ENCODE data around the gene DIP2C. TPM values are rescaled to one million over a fixed set of nuclear protein-coding genes. Genes with fewer than 3 reads are reported as not detected.

Gene DIP2C
- polyA plus RNA-seq, 3 donors = 19.1 to 24.8 (median 23.2) TPM

DNA sequence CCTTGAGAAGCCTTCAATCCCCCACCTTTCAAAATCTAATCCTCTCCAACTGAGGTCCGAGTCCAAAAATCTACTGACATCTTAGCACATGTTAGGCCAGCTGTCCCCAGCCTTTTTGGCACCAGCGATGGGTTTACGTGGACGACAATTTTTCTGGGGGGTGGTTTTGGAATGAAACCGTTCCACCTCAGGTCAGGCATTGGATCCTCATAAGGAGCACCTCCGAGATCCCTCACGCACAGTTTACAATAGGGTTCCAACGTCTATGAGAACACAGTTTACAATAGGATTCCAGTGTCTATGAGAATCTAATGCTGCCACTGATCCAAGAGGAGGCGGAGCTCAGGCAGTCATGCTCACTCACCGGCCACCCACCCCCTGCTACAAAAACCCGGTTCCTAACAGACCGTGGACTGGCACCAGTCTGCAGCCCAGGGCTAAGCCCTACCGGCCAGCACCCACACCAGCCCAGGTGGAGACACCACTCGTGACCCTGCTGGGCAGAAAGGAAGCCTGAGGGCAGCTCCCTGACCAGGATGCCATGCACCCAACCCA is 107.6 kb downstream of the DIP2C start:
- no peak for DNase-seq

DNA sequence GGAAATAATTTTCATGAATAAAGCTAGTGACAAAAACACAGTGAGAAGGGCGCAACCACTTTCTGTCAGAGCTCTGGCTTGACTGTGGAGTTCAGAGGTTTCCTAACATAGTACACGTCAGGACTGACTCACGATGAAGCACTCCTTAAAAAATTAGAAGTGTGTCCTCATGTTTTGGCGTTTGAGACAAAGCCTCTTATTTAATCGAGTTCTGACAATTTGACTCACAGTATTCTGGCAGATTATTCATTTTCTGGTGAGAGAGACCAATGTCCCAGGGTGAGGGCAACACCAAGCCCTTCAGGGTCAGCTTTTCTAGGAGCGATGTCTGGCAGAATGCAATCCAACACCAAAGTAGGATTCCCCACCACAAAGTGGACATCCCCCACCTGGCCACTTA is 108.7 kb downstream of the DIP2C start:
- no peak for DNase-seq

- DNase-seq = no peak
Measured at GRCh38 chr10:576130-576465, 113.4 kb downstream of the DIP2C start.

- DNase-seq = no peak
Measured at GRCh38 chr10:575402-576129, 113.9 kb downstream of the DIP2C start.

DNA sequence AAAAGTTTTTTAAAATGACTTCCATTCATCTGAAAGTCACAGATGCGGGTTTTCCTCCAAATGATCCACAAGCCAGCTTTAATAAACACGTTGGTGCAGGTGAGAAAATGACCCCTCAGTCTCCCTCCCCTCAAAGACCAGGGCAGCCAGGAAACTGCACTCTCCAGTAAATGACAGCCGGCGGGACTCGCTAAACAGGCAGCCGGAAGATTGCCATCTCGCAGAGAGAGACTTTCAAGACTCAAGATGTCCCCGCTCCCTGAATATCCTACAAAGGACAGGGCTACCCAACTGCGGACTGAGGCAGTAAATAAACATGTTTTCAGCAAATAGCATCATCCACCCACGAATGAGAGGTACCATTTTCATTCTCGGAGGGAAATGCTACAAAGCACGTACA is 116.8 kb downstream of the DIP2C start:
- no peak for DNase-seq

DNA sequence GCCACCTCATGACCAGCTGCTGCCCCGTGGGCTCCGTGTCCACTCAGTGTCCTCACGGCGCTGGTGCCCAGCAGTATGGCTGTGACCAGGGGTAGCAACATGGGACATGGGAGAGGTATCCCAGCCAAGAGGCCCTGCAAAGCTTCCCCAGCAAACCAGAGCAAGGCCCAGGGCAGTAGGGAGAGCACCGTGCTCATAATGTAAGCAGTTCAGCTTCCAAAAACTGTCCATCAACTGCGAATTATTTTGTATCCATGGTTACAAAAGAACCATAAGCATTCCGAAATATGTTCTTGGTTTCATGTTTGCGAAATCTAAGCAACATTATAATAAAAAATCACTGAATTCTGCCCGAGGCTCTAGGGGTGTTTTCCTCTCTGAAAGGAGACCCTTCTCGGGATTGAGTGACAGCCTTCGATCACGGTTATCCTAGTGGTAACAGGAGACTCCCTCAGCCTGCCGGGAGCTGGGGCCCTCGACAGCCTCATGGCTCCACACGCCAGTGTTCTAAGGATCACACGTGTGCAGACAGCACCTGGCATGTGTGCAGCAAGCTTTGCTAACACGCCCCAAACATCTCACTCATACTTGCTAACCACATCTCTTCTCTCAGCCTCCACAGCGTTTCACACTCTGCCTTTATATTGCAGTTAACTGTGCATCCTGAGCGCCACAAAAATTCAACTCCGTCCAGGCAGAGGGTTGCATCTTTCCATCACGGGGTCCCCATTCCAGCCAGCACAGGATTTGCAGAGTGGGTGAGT is 117.6 kb downstream of the DIP2C start:
- DNase-seq = no peak

DNA sequence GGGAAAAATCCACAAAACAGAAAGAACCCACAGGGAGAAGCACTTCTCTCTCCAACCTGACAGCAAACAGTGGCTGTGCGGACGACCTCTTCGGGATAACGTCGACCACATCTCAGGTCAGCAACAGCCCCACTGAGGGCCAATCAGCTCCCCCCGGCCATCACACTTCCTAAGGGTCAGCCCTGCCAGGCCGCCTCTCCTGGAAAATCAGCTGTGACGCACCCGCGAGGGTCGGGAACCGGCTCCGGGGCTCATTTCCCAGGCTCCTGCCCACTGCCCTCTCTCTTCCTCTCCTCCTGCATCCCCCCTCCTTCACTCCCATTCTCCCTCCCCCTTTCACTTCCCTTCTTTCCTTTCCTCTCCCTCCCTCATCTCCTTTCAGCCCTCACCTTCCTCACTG is 118.3 kb downstream of the DIP2C start:
- no peak for DNase-seq

DNA sequence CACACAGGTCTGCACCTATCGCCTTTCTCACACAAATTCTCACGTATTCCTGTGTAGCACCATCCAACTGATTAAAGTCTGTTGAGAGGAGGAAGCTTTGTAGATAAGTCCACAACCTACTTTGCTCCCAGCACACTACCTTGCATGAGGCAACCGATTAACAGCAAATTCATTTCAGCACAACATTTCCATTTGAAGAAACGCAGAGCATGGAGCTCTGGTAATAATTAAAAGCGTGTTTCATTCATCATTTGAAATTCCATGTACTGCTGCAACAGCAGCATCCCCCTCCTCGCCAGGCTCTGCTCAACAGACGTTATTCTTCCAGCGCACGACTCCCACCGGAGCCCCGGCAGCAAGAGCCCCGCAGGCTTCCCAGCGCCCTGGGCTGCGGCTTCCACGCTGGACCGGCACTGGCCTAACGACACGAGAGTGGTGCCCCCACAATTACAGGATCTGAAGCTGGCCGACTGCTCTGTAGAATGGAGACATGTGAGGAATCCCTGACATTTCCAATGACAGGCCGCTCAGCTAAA is 118.8 kb downstream of the DIP2C start:
- DNase-seq = no peak

DNA sequence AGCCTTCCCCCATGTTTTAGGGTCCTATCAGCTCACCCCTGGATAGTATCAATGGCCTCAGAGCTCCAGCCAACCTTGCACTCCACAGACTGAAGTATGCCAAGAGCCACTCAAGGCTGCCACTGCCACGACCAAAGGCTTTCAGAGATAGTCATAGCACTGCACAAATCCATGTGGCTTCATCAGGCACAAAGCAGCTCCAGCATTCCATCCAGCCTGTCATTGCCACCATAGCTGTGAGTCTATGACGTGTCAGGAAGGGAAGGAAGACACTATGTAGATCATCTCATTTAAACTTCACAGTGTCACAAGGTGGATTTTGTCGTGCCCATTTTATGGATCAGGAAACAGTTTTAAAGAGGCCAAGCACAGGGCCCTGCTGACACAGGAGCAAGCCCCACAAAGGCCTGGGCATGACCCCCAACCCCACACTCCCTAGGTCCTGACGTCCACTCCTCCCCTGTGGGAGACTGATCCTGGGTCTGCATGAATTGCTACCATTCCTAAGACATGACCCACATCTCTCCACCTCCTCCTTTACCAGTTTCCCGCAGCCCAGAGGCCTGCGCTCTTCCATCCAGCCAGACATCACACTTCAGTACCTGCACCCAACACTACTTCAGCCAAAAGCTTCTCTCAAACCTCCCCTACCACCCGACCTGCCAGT is 119.4 kb downstream of the DIP2C start:
- DNase-seq = no peak

DNA sequence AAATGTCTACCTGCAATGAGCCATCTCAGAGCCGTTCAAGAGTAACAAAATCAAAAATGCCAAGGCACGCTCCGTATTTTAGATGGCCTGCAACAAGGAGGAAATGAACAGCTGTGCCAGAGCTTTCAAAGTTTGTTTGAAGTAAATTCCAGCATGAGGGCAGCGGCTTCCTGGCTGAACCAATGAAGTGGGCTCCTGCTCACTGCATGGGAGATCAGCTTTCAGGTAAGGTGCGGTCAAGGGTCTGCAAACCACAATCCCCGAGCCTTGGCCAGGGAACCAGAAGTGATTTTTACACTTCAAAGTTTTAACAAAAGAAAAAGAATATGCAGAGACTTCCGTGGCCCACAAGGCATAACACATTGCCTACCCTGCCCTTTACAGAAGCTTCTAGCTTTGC is 120.6 kb downstream of the DIP2C start:
- no peak for DNase-seq

- no peak for DNase-seq
Measured at GRCh38 chr10:567869-568268, 121.6 kb downstream of the DIP2C start.

- DNase-seq = no peak
Measured at GRCh38 chr10:566241-566885, 123.1 kb downstream of the DIP2C start.

- no peak for DNase-seq
Measured at GRCh38 chr10:565676-566075, 123.8 kb downstream of the DIP2C start.

DNA sequence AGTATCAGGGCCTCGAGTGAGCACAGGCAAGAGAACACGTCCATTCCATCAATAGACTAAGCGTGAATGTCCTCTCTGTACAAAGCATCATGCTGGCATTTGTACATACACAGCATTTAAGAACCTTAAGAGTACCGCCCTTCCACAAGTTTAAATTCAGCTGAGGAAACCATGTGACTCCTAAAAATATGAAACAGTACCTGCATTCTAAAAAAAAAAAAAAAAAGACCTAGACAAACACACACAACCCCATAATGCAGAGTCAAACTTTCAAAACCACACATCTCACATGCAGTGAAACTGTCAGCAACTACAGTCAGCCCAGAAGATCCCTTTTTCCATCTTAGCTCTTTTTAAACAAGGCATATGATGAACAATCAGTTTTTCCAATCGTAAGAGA is 124.3 kb downstream of the DIP2C start:
- no peak for DNase-seq

- DNase-seq = no peak
Measured at GRCh38 chr10:563827-564226, 125.6 kb downstream of the DIP2C start.

DNA sequence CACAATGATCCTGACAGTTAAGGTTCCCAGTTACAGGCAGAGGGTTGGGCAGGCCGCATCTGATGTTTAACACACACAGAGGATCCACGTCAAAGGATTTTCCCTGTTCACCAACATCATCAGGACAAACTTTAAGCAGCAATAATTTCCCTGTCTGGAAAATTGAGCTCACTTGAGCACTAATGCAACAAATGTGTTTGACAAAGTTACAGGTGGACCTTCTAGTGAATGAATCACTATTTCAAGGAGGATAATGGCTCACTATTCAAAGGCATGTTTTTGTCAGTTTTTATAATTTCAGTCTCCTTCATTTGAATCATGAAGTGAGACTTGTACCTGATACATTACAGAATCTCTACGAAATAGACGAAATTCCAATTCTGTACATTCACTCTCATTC is 127.3 kb downstream of the DIP2C start:
- DNase-seq = no peak

- no peak for DNase-seq
Measured at GRCh38 chr10:561721-562120, 127.7 kb downstream of the DIP2C start.

- DNase-seq = no peak
Measured at GRCh38 chr10:560314-560992, 129.0 kb downstream of the DIP2C start.

- no peak for DNase-seq
Measured at GRCh38 chr10:559767-560047, 129.8 kb downstream of the DIP2C start.

GRCh38 chr10:558891-559766 is 130.3 kb downstream of the DIP2C start:
- no peak for DNase-seq

GRCh38 chr10:558364-558763 is 131.1 kb downstream of the DIP2C start:
- DNase-seq = no peak
